BJ (cell line): Measurements from ENCODE around the gene APLP2. TPM values are rescaled to one million over a fixed set of nuclear protein-coding genes. Genes with fewer than 3 reads are reported as not detected.

Experiments used
- CTCF ChIA-PET: fragments of 350-600 bp; formaldehyde crosslinking; extraction: SDS; loops from one replicate; lab custom pipeline; 2021; ENCODE audit warnings: antibody characterized with exemption, inconsistent platforms; lab: Yijun Ruan, JAX
- POLR2A ChIA-PET: fragments of 300-600 bp; sonication (Branson Sonifier 250); formaldehyde crosslinking; extraction: SDS; loops from one replicate; lab custom pipeline; 2021; ENCODE audit warnings: antibody characterized with exemption; lab: Charles Lee
- DNase-seq: peaks from one replicate; pipeline ENCODE4 v3.0.0-alpha.2; 2011; ENCODE audit warnings: low read depth
- H3K27me3 ChIP-seq: 2 replicates; pipeline ENCODE4 v1.6.0; 2011; ENCODE audit warnings: low read length; ENCODE audit not compliant: control insufficient read depth, insufficient read depth
- H3K36me3 ChIP-seq: 2 replicates; pipeline ENCODE4 v1.5.1; 2011; ENCODE audit warnings: low read length; ENCODE audit not compliant: control insufficient read depth, insufficient read depth
- H3K4me3 ChIP-seq: 2 replicates; pipeline ENCODE4 v1.5.1; 2011; ENCODE audit warnings: low read depth, mild to moderate bottlenecking, control low read depth, low read length
- CTCF ChIP-seq: IDR thresholded peaks from 2 replicates; pipeline ENCODE4 v1.5.1; 2011; ENCODE audit warnings: low read depth, mild to moderate bottlenecking, control low read depth, inconsistent platforms, low read length, moderate library complexity; ENCODE audit not compliant: insufficient read depth
- polyA plus RNA-seq: library from polyadenylated mRNA; depleted of rRNA; stranded (reverse); fragments of >200 nt; gene quantifications from 2 replicates; pipeline ENCODE4 v1.2.3, GENCODE V29; 2011

The APLP2 gene
- polyA plus RNA-seq, 1 experiment = 465 TPM

- no peak overlapping the region for H3K4me3 ChIP-seq
- CTCF ChIA-PET = interaction anchor here (0.6 kb wide), 1 partner anchor 18 kb away, joined by 6 read pairs; no protein-coding TSS in a partner anchor
These were observed 36.8 kb upstream of the APLP2 start for GRCh38 chr11:130032931-130033330.

GRCh38 chr11:130034236-130034635, 35.5 kb upstream of the APLP2 start:
- DNase-seq = no peak
- H3K36me3 ChIP-seq = no peaks in the 10 kb centered on the region
- no peak overlapping the region for H3K4me3 ChIP-seq
- H3K27me3 ChIP-seq = no peaks in the 10 kb centered on the region
- no peak for TF ChIP-seq CTCF
- POLR2A ChIA-PET = no interaction called here
- CTCF ChIA-PET = no interaction called here

More at GRCh38 chr11:130032931-130033330, 36.8 kb upstream of the APLP2 start:
- POLR2A ChIA-PET = no interaction called here
- Histone ChIP-seq H3K27me3 (no peaks in the 10 kb centered on the region), H3K36me3 (no peaks in the 10 kb centered on the region)
- no peak for TF ChIP-seq CTCF
- DNase-seq = no peak

GRCh38 chr11:130037058-130037457, 32.6 kb upstream of the APLP2 start:
- Histone ChIP-seq H3K4me3 (no peak overlapping the region), H3K27me3 (no peaks in the 10 kb centered on the region), H3K36me3 (no peaks in the 10 kb centered on the region)
- no peak for TF ChIP-seq CTCF
- DNase-seq = no peak
- ChIA-PET POLR2A (no interaction called here), CTCF (no interaction called here)

GRCh38 chr11:130037881-130038585, 31.7 kb upstream of the APLP2 start:
- H3K36me3 ChIP-seq = no peaks in the 10 kb centered on the region
- H3K27me3 ChIP-seq = no peaks in the 10 kb centered on the region
- CTCF ChIA-PET = no interaction called here
- H3K4me3 ChIP-seq = no peak overlapping the region
- no peak for TF ChIP-seq CTCF
- POLR2A ChIA-PET = no interaction called here
- DNase-seq = no peak

- H3K4me3 ChIP-seq = no peak overlapping the region
- CTCF ChIA-PET = no interaction called here
- POLR2A ChIA-PET = no interaction called here
- DNase-seq = no peak
- no peak for TF ChIP-seq CTCF
- H3K36me3 ChIP-seq = no peaks in the 10 kb centered on the region
- H3K27me3 ChIP-seq = no peaks in the 10 kb centered on the region
These were observed 29.3 kb upstream of the APLP2 start for GRCh38 chr11:130040281-130040940.
